Thyroid gland (tissue), 4 donors: ENCODE results near the gene TFDP2.

Experiments
- CTCF ChIP-seq, 6 experiments: fragments of 200-600 bp in 3 of 6; fragments of 450-650 bp in 3 of 6; sonication (generic) in 3 of 6; IDR thresholded peaks; one replicate each; pipeline ENCODE4 v1.5.1; 2016 to 2019; ENCODE audit warnings: antibody characterized with exemption in 6 of 6, mild to moderate bottlenecking in 2 of 6, inconsistent platforms in 1 of 6, moderate library complexity in 1 of 6
- POLR2A ChIP-seq, 2 donors: fragments of 450-650 bp; IDR thresholded peaks; one replicate each; pipeline ENCODE4 v1.6.1; 2017; ENCODE audit warnings: antibody characterized with exemption in 2 of 2, mild to moderate bottlenecking in 2 of 2, moderate library complexity in 1 of 2

GRCh38 chr3:142077859-142078500 is 71.4 kb downstream of the TFDP2 start:
- no peak for TF ChIP-seq CTCF (IDR thresholded peaks at IDR 0.05)
- TF ChIP-seq POLR2A (IDR thresholded peaks at IDR 0.05), result no peak
